ENCODE data around the gene PSMC6.

GRCh38 chr14:52730709-52731111, 23.7 kb downstream of the PSMC6 start:
- TF ChIP-seq, protein P1, sequence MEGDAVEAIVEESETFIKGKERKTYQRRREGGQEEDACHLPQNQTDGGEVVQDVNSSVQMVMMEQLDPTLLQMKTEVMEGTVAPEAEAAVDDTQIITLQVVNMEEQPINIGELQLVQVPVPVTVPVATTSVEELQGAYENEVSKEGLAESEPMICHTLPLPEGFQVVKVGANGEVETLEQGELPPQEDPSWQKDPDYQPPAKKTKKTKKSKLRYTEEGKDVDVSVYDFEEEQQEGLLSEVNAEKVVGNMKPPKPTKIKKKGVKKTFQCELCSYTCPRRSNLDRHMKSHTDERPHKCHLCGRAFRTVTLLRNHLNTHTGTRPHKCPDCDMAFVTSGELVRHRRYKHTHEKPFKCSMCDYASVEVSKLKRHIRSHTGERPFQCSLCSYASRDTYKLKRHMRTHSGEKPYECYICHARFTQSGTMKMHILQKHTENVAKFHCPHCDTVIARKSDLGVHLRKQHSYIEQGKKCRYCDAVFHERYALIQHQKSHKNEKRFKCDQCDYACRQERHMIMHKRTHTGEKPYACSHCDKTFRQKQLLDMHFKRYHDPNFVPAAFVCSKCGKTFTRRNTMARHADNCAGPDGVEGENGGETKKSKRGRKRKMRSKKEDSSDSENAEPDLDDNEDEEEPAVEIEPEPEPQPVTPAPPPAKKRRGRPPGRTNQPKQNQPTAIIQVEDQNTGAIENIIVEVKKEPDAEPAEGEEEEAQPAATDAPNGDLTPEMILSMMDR (conservative IDR thresholded peaks at IDR 0.05) = no peak
- no peak; the same call in 1 of the 2 replicates for TF ChIP-seq ZFX (IDR thresholded peaks at IDR 0.05)
